ENCODE measurements around the gene MOCS3. TPM values are rescaled to one million over a fixed set of nuclear protein-coding genes. Genes with fewer than 3 reads are reported as not detected.
A peak's percentile ranks its signal among the peaks of the same experiment; 100 is the strongest.

Gene MOCS3
- total and polyA plus RNA-seq, 2 of the 13 experiments (the other 11 are each of a cell fraction or from before 2014, with no cell fraction given) = 3.7 to 8.4 TPM

DNA sequence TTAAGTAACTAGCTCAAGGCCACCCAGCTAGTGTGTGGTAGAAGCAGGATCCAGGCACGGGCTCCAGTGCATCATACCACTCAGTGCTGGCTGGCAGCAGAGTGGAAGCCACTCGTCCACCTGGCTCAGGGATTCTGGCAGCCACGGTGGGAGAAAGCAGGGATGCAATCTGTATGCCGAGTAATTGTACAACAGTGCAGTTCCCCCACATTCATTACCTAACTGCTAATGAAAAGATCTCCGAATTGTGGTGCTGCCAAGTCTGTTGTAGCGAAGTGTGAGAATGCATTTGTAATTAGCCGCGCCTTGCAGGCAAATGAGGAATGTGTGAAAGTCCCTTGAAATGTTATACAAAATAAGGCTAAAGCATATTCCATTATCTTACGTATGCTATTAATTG lies 35.3 kb downstream of the MOCS3 start:
- ChIA-PET CTCF (ENCODE audit: low intra/inter-chr PET ratio, low total read pairs) (interaction anchor here (1.5 kb wide), 1 partner anchor 313 kb away, joined by 11 read pairs; no protein-coding TSS in a partner anchor), POLR2A (no interaction called here)
- Histone ChIP-seq H3K27me3 (ENCODE audit: control insufficient read depth in 1 of 2, insufficient read depth in 2 of 2, low read length in 2 of 2) (peaks cover 2 to 22% of the 10 kb centered on the region in 2 experiments; a peak in 4 of 5 replicates), H4K20me1 (ENCODE audit: insufficient read depth, low read length) (no peaks in the 10 kb centered on the region), H3K9me3 (ENCODE audit: low read length) (no peaks in the 10 kb centered on the region), H3K79me2 (ENCODE audit: insufficient read depth, low read length) (no peaks in the 10 kb centered on the region), H3K4me3 (replicated peaks in 1 of 3; ENCODE audit: insufficient read depth in 1 of 3, low read depth in 2 of 3, low read length in 3 of 3) (no peak overlapping the region), H3K4me2 (ENCODE audit: low read depth, low read length) (no peak overlapping the region), H2AFZ (ENCODE audit: low read length) (no peak overlapping the region), H3K4me1 (ENCODE audit: insufficient read depth, low read length) (peaks cover 8% of the 10 kb centered on the region; the same call in 1 of the 2 replicates), H3K36me3 (replicated peaks in 1 of 2; ENCODE audit: control insufficient read depth in 1 of 2, insufficient read depth in 2 of 2, low read length in 2 of 2) (no peaks in the 10 kb centered on the region), H3K9ac (ENCODE audit: insufficient read depth, low read depth, low read length) (no peak overlapping the region), H3K27ac (ENCODE audit: extremely low read length, insufficient read depth, low read length) (no peak overlapping the region)
- intact Hi-C loops (cut with micrococcal nuclease; ENCODE audit: unreplicated experiment) = no loop called here
- FAIRE-seq (no peak), DNase-seq (ENCODE audit: low spot score) (no peak), ATAC-seq (no peak)
- no TSS peak for BruUV-seq (replicated peaks)
- in situ Hi-C loops (cut with HindIII; ENCODE audit: extremely low pct_ligation_motif_present, low pct_unique_long_range_greater_than_20kb) = loop anchor here (25.0 kb wide), 2 partner anchors 593 to 1093 kb away; no protein-coding TSS in a partner anchor
- WGBS (ENCODE audit: low lambda C conversion rate) = 36% methylated on average over 9 of the region's 9 CpGs
- peak; percentile 88 for TF ChIP-seq ZNF768 (CRISPR knock-in tag; IDR thresholded peaks at IDR 0.05)
- TF ChIP-seq, protein P1, sequence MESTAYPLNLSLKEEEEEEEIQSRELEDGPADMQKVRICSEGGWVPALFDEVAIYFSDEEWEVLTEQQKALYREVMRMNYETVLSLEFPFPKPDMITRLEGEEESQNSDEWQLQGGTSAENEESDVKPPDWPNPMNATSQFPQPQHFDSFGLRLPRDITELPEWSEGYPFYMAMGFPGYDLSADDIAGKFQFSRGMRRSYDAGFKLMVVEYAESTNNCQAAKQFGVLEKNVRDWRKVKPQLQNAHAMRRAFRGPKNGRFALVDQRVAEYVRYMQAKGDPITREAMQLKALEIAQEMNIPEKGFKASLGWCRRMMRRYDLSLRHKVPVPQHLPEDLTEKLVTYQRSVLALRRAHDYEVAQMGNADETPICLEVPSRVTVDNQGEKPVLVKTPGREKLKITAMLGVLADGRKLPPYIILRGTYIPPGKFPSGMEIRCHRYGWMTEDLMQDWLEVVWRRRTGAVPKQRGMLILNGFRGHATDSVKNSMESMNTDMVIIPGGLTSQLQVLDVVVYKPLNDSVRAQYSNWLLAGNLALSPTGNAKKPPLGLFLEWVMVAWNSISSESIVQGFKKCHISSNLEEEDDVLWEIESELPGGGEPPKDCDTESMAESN (CRISPR knock-in tag; conservative IDR thresholded peaks at IDR 0.05) = no peak

GRCh38 chr20:50995506-50995905 lies 36.9 kb downstream of the MOCS3 start:
- H3K27me3 ChIP-seq (ENCODE audit: control insufficient read depth in 1 of 2, insufficient read depth in 2 of 2, low read length in 2 of 2) = peaks cover 3 to 33% of the 10 kb centered on the region in 2 experiments; a peak in 4 of 5 replicates
- intact Hi-C loops (cut with micrococcal nuclease; ENCODE audit: unreplicated experiment) (no loop called here), in situ Hi-C loops (cut with HindIII; ENCODE audit: extremely low pct_ligation_motif_present, low pct_unique_long_range_greater_than_20kb) (loop anchor here (25.0 kb wide), 2 partner anchors 592 to 1092 kb away; no protein-coding TSS in a partner anchor)
- no peak overlapping the region for H3K4me2 ChIP-seq (ENCODE audit: low read depth, low read length)
- ATAC-seq (no peak), DNase-seq (ENCODE audit: low spot score) (no peak), FAIRE-seq (no peak)
- H3K79me2 ChIP-seq (ENCODE audit: insufficient read depth, low read length) = no peaks in the 10 kb centered on the region
- H4K20me1 ChIP-seq (ENCODE audit: insufficient read depth, low read length) = no peaks in the 10 kb centered on the region
- no peak overlapping the region for H2AFZ ChIP-seq (ENCODE audit: low read length)
- H3K4me1 ChIP-seq (ENCODE audit: insufficient read depth, low read length) = peaks cover 8% of the 10 kb centered on the region; the same call in 1 of the 2 replicates
- CTCF ChIA-PET (ENCODE audit: low intra/inter-chr PET ratio, low total read pairs) = no interaction called here
- H3K9ac ChIP-seq (ENCODE audit: insufficient read depth, low read depth, low read length) = no peak overlapping the region
- no peaks in the 10 kb centered on the region for H3K9me3 ChIP-seq (ENCODE audit: low read length)
- BruUV-seq (replicated peaks) = no TSS peak
- TF ChIP-seq SMARCC2 (IDR thresholded peaks at IDR 0.05) (no peak), ZNF83 (CRISPR knock-in tag; IDR thresholded peaks at IDR 0.05; ENCODE audit: borderline replicate concordance) (no peak), ZNF570 (CRISPR knock-in tag; IDR thresholded peaks at IDR 0.05; ENCODE audit: borderline replicate concordance) (no peak), TEAD3 (CRISPR knock-in tag; optimal IDR thresholded peaks at IDR 0.05; ENCODE audit: borderline replicate concordance) (no peak), SETDB1 (CRISPR knock-in tag; IDR thresholded peaks at IDR 0.05; ENCODE audit: borderline replicate concordance) (no peak)
- TF ChIP-seq, protein P2, sequence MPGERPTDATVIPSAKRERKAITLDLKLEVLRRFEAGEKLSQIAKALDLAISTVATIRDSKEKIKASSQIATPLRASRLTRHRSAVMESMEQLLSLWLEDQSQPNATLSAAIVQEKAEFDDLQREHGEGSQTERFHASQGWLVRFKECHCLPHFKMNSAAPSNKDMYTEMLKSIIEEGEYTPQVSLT (CRISPR knock-in tag; IDR thresholded peaks at IDR 0.05; ENCODE audit: borderline replicate concordance, low read depth) = no peak
- H3K36me3 ChIP-seq (replicated peaks in 1 of 2; ENCODE audit: control insufficient read depth in 1 of 2, insufficient read depth in 2 of 2, low read length in 2 of 2) = no peaks in the 10 kb centered on the region
- no peak overlapping the region for H3K27ac ChIP-seq (ENCODE audit: extremely low read length, insufficient read depth, low read length)
- H3K4me3 ChIP-seq (replicated peaks in 1 of 3; ENCODE audit: insufficient read depth in 1 of 3, low read depth in 2 of 3, low read length in 3 of 3) = no peak overlapping the region
- POLR2A ChIA-PET = no interaction called here
- WGBS (ENCODE audit: low lambda C conversion rate) = 23% methylated on average over 5 of the region's 5 CpGs

Measured in HepG2 (cell line).